GM10248 (cell line): ENCODE results near the gene CDKL5.
"Not testable (repeated sequence)": the region's sequence is repeated elsewhere in the genome, so short reads cannot be mapped to it uniquely, and the experiment has no call there.

ENCODE experiments used
- CTCF ChIA-PET: fragments of 300-600 bp; sonication (Branson Sonifier 250); formaldehyde crosslinking; extraction: SDS; loops from one replicate; lab custom pipeline; 2021; ENCODE audit warnings: antibody characterized with exemption; lab: Yijun Ruan, JAX
- POLR2A ChIA-PET: fragments of 350-650 bp; sonication (Branson Sonifier 250); formaldehyde crosslinking; extraction: SDS; loops from one replicate; lab custom pipeline; 2020; ENCODE audit warnings: antibody characterized with exemption; lab: Yijun Ruan, JAX
- DNase-seq: peaks from one replicate; pipeline ENCODE4 v3.0.0; 2012; ENCODE audit errors: extremely low spot score
- CTCF ChIP-seq: IDR thresholded peaks from 2 replicates; pipeline ENCODE4 v1.5.1; 2012; ENCODE audit warnings: mild to moderate bottlenecking, low read depth; ENCODE audit errors: extremely low read depth, missing control alignments, control extremely low read depth

The CDKL5 gene

GRCh38 chrX:18426004-18426320 lies 554 bp downstream of the CDKL5 start:
- ChIA-PET CTCF (interaction anchor here (2.3 kb wide), 1 partner anchor 16 kb away, joined by 7 read pairs; no protein-coding TSS in a partner anchor), POLR2A (interaction anchor here (0.6 to 0.8 kb wide), 2 partner anchors 461 to 700 kb away, joined by 4 read pairs; no protein-coding TSS in a partner anchor)
- no peak for TF ChIP-seq CTCF
- DNase-seq = no peak

DNA sequence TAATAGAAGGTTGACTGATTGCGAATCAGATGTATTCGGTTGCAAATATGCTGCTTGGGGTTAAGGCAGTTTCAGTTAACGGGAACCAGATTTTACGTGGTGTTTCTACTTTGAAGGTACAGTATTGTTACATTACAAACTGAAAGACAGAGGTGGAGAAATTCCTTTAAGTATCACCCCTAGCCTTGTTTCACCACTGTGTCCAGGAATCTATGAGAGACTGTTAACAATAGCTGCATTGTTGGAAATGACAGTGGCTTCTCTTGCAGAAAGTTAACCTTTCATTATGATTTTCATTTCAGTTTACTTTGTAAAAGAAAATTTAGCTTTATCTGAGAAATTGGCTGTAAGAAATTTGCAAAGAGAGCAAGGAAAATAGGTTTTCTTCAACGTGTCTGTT lies 2.6 kb downstream of the CDKL5 start:
- CTCF ChIA-PET = no interaction called here
- DNase-seq = no peak
- TF ChIP-seq CTCF = no peak
- POLR2A ChIA-PET = no interaction called here

DNA sequence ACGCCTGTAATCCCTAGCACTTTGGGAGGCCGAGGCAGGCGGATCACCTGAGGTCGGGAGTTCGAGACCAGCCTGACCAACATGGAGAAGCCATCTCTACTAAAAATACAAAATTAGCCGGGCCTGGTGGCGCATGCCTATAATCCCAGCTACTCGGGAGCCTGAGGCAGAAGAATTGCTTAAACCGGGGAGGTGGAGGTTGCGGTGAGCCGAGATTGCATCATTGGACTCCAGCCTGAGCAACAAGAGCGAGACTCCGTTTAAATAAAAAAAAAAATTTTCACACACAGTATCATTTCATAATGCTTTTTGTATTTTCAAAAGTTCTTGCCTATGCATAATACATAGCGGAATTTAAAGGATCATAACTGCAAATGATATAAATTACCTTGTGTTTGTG lies 7.9 kb downstream of the CDKL5 start:
- CTCF ChIA-PET, POLR2A ChIA-PET: not testable (repeated sequence)

DNA sequence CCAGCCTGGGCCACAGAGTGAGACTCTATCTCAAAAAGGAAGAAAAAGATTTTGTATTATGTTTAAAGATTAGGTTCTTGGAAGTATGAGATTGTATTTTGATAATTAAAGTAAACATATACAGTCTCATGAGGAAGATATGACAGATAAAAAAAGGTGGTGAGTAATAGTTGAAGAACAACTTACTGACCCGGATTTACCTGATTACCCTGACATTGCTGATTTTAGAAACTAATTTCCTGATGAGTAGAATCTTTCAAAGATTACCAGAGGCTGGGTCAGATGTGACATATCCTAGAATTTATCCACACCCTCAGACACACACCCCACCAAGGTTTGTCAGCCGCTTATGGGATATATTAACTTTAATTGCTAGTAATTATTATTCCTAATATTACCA lies 9.5 kb downstream of the CDKL5 start:
- ChIA-PET POLR2A (no interaction called here), CTCF (no interaction called here)
- TF ChIP-seq CTCF = no peak
- no peak for DNase-seq

More for the DNA sequence above, 7.9 kb downstream of the CDKL5 start:
- not testable (repeated sequence) for DNase-seq

- POLR2A ChIA-PET = no interaction called here
- DNase-seq = no peak
- no peak for TF ChIP-seq CTCF
- CTCF ChIA-PET = no interaction called here
Observed at GRCh38 chrX:18436017-18436416, 10.6 kb downstream of the CDKL5 start.

DNA sequence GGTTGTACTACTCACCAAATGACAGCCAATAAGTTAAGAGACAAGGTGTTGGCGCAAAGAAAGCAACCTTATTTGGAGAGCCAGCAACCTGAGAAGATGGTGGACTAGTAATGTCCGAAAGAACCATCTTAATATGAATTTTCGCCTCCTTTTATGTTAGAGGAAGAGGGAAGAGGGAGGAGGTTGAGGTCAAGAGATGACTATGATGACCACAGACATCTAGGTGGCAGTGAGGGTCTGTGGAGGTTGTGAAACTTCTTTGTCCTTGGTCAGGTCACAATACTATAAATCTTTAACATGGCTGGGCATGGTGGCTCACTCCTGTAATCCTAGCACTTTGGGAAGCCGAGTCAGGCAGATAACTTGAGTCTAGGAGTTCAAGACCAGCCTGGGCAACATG lies 15.4 kb downstream of the CDKL5 start:
- POLR2A ChIA-PET = no interaction called here
- no peak for TF ChIP-seq CTCF
- CTCF ChIA-PET = no interaction called here
- no peak for DNase-seq

GRCh38 chrX:18441780-18442367 lies 16.5 kb downstream of the CDKL5 start:
- ChIA-PET CTCF (no interaction called here), POLR2A (no interaction called here)
- no peak for DNase-seq
- TF ChIP-seq CTCF = no peak
